Activated CD4-positive, CD25-positive, alpha-beta regulatory T cell treated with anti-CD3 and anti-CD28 coated beads, Interleukin-2, amount 50 U/mL, for 72 hours (primary cell): ENCODE data around the gene RTN4R.

Experiments used
- DNase-seq: peaks from one replicate; pipeline ENCODE4 v3.0.0; 2021

Gene RTN4R

DNA sequence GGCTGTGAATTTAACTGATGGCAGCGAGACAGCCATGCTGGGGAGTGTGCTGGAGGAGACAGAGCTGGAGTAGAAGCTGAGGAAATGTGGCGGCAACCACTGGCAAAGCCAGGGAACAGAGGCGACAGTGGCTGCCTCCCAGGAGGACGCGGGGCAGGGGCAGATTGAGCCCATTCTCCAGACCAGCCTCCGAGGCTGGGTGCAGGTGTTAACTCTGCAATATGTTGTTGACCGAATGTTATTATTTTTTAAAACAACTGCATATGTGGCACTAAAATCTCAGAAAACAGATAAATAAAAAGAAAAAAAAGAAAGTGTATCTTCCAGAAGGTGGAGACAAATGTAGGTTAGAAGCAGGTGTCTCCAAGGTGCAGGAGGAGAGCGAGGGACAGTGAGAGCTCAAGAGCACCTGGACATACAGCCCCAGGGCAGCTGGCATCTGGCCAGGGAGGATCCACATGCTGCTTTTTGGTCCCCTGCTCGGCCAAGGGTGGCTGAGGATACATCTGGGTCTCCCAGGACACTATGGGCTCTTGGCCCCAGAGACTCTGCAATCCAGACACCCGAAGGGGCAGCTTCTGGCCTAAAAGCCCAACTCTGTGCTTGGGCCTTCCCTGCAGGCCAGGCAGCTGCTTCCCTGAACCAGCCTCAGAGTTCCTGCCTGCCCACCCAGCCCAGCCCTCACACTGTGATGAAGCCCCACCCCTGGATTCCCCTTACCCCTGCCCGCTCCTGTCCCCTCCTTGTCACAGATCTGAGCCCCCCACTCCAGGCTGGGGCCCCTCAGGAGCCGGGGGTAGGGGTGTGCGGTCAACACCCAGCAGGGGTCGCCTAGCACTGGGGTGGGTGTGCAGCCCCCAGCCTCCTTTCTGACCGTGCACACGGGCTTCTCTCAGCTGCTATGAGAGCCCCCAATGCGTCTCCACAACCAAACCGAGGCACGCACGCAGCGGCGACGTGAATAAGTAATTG lies 12.9 kb downstream of the RTN4R start:
- no peak for DNase-seq

DNA sequence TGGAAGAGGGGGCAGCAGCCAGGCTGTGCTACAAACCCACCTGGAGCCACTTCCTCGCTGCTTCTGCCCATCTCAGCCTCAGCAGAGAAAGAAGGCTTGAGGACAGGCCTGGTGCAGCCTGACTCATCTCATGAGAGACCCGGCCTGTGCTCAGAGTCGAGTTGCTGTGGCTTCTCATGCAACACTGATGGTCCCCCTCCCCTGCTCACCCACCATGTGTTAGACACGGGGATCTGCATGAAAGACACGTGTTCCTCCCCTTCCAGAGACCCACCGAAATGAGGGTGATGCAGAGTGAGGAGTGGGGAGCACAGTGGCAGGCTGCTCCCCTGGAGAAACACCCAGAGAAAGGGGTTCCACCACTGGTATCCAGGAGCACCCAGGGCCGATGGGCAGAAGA lies 15.0 kb downstream of the RTN4R start:
- no peak for DNase-seq

- no peak for DNase-seq
These were observed 16.1 kb downstream of the RTN4R start for GRCh38 chr22:20251981-20252380.

- no peak for DNase-seq
These were observed 16.6 kb downstream of the RTN4R start for GRCh38 chr22:20251491-20251890.

GRCh38 chr22:20249797-20250354 lies 18.2 kb downstream of the RTN4R start:
- DNase-seq = no peak

GRCh38 chr22:20248461-20248978 lies 19.6 kb downstream of the RTN4R start:
- DNase-seq = no peak

GRCh38 chr22:20247608-20248171 lies 20.4 kb downstream of the RTN4R start:
- DNase-seq = no peak

DNA sequence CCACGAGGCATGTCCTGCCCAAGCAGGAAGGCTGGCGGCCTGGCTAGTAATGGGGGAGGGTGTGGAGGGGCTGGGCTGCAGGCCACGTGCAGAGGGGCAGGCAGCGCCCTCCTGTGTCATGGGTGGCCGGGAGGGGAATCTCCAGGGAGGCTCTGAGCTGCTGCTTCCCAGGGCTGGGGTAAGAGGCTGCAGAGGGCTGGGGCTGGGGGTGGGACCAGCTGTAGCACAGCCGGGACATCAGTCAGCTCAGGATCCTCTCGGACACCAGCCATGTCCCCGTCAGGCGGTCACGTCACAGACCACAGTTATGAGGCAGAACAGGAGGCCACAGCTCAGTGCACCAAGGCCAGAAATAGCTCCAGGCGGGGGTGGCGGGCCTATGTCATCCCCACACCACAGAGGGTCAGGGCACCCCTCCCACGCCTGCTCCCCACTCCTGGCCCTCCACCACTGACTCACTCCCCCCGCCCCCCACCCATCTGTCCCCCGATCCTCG lies 21.1 kb downstream of the RTN4R start:
- no peak for DNase-seq

DNA sequence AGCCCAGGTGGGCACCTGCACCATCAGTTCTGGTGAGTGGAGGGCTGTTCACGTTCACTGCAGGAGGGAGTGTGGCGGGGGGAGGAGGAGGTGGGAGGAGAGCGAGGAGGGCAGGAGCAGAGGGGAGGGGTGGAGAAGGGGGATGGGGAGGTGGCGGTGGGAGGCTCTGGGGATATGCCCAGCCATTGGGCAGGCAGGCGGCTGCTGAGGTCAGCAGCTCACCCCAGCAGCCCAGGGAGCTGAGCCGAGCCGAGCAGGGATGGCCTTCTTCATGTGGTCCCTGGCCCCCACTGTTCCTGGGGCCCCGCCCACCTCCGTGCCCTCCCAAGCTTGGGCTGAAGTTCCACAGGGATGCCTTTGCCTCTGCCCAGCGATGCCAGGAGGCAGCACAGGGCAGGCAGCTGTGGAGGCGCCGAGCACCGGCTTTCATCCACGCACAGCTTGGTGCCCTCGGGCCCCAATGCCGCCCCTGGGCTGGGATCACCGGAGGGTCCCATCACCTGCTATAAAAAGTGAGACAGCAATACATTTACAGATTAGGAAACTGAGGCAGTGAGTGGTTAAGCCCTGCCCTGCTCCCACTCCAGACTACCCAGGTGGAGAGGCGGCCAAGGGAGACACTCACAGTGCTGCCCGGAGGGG lies 21.6 kb downstream of the RTN4R start:
- DNase-seq = no peak

DNA sequence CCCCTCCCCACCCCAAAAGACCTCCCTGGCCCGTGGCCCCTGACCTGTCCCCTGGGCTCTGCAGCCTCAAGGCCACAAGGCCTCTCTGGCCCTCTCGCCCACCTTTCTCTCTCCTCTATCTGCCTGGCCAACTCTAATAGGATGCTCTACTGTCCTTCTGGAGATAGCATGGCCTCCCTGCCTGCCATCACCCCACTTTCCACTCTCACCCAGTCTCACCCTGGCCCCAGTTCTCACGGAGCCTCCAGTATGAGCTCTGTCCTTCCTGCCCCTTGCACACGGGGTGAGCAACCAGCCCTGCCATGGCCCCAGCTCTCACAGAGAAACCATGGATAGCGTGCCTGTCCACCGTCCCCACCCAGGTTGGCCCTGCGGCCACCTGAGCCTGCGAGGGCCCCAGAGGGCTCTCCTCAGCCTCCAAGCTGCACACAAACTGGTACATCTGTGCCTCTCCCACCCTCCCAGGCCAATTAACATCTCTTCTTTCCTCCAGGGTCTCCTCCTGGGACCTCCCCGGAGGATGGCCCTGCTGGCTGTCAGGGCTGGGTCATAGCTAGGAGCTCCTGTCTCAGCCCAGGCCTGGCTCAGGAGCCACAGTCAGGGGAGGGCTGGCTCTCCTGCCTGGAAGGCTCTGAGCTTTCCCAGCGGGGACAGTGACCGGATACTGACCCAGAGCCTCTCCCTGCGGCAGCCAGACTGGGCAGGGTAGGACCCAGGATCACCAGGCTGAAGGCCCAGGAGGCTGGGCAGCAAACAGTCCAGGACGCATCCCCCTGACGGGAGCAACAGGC lies 22.3 kb downstream of the RTN4R start:
- DNase-seq = no peak

GRCh38 chr22:20244691-20245576 lies 23.2 kb downstream of the RTN4R start:
- DNase-seq = no peak

DNA sequence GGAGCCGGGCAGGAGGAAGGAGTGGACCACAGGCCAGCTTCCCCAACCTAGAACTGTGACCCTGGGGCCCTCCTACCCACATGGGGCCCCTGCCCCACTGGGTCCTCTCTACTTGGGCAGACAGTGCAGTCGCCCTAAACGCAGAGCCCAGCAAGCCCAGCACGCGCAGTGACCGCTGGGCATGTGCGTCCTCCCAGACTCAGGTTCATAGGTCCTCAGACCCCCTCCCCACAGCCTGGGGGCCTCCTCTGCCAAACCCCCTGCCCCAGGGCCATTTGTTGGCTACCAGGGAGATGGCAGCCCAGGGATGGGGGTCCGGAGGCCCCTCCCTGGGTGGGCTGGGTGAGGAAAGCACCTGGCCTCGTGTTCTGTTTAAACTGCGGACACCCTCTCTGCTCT lies 23.9 kb downstream of the RTN4R start:
- no peak for DNase-seq

- no peak for DNase-seq
These were observed 24.4 kb downstream of the RTN4R start for GRCh38 chr22:20243537-20244249.

DNA sequence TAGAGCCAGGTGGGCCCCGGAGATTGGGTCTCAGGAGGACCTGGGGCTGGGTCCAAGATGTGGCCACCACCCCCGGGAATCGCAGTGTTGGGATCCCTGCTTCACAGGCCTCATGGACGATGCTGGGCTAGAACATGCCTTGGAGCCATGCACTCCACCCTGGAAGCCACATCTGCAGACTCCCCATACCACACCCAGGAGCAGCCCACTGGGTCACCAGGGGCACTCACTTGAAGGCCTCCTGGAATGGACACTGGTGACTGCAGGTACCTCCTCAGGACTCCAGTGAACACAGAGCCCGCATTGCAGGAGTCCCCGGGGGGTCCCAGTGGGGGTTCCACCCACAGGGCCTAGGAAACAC lies 25.0 kb downstream of the RTN4R start:
- no peak for DNase-seq

- DNase-seq = no peak
These were observed 25.5 kb downstream of the RTN4R start for GRCh38 chr22:20242393-20243175.

DNA sequence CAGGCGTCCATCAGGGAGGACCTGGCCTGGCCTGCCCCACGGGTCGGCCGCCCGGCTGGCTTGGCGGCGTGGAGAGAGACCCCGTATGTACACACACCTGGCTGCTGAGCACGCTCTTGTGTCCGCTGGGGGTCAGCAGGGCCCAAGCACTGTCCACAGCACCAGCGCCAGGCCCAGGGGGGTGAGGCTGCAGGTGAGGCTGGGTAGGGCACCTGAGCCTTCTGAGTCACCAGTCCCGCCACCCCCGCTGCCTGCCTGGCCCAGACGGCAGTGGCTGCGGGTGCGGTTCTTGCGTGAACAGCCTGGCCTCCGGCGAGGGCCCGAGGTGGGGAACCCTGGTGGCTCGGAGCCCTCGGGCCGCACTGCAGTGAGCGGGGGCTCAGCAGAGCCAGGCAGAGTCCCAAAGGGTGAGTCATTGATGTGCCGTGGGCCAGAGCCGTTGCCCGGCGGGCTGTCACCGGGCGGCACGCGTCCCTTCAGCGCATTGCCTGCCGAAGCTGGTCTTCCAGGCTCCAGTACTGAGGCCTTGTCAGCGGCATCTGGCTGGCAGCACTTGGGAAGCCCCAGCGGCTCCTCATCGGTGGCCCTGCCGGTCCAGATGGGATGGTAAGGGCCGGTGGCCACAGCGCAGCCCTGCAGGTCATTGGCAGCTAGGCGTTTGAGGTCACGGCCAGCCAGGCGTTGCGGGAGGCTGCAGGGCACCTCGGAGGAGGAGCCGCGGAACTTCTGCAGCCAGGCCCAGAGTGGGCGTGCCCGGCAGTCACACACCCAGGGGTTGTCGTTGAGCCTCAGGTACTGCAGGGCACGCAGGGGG lies 26.3 kb downstream of the RTN4R start:
- no peak for DNase-seq

DNA sequence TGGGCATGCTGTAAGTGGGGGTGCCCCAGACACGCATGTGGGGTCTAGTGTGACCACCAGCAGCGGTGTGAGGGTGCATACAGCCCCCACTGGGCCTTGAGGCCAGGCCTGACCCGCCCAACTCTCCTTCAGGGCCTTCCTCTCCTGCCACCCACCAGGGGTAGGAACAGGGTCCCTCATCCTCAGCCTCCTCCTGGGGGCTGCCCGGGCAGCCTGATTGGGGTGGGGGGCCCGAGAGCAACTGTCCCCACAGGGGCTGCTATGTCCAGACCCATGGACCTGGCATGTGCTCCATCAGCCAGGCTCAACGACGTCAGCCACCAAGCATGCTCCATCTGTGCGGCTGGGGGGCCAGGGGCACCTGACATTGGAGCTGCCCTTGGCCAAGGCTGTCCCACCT lies 27.2 kb downstream of the RTN4R start:
- DNase-seq = no peak

DNA sequence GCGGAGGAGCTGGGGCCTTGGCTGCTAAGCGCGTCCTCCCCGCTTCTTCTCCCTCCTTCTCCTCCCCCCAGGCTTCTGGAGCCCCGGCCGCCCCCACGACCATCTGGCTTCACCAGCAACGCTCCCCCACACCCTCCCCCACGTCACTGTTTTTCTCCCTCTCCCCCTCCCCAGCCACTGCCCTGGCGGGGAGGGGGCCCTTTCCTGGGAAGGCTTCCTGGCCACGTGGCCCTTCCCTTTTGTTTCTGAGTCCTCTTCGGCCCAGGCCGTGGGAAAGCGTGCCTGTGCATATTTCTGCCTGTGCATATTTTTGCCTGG lies 27.7 kb downstream of the RTN4R start:
- no peak for DNase-seq
